Spleen (tissue), 7 donors: Measurements from ENCODE around the gene APEH.

Experiments
- CTCF ChIP-seq, 11 experiments: fragments of 200-600 bp in 7 of 11; fragments of 450-650 bp in 4 of 11; sonication (generic) in 4 of 11; IDR thresholded peaks in 8 of 11; conservative IDR thresholded peaks in 3 of 11; 1 replicate in 7 of 11; 2 replicates in 4 of 11; pipeline versions ENCODE4 v1.4.0 to v1.8.0; 2016 to 2021; ENCODE audit warnings: antibody characterized with exemption in 11 of 11, inconsistent platforms in 4 of 11, mild to moderate bottlenecking in 1 of 11
- POLR2A ChIP-seq, 3 donors: fragments of 450-650 bp; IDR thresholded peaks; one replicate each; pipeline ENCODE4 v1.5.1; 2017; ENCODE audit warnings: antibody characterized with exemption in 3 of 3, mild to moderate bottlenecking in 1 of 3
- donor health status: DM: no; HTN: no; CAD: no; lungs with moderate emphysema.
- donor health status: DM: no; HTN: no; CAD: no.
- donor health status: DM: no; HTN: no; CAD: no.

- TF ChIP-seq POLR2A (IDR thresholded peaks at IDR 0.05) (no peak), CTCF (IDR thresholded peaks at IDR 0.05 in 8 of 11, conservative IDR thresholded peaks at IDR 0.05 in 3 of 11) (no peak)
Measured at GRCh38 chr3:49639551-49639950, 34.6 kb upstream of the APEH start.
